Upper lobe of left lung (tissue), 4 donors: Measurements from ENCODE around the gene MS4A6A.
"Not testable (repeated sequence)": the region's sequence is repeated elsewhere in the genome, so short reads cannot be mapped to it uniquely, and the experiment has no call there.

Source experiments
- POLR2A ChIP-seq, 4 donors: fragments of 450-650 bp; IDR thresholded peaks; one replicate each; pipeline ENCODE4 v1.5.1; 2016 to 2017; ENCODE audit warnings: antibody characterized with exemption in 4 of 4, mild to moderate bottlenecking in 2 of 4
- TF ChIP-seq, protein P1 (sequence below), 6 experiments: fragments of 450-650 bp in 4 of 6; fragments of 200-600 bp in 2 of 6; sonication (generic) in 2 of 6; IDR thresholded peaks; one replicate each; pipeline ENCODE4 v1.5.1; 2016 to 2019; ENCODE audit warnings: antibody characterized with exemption in 6 of 6

DNA sequence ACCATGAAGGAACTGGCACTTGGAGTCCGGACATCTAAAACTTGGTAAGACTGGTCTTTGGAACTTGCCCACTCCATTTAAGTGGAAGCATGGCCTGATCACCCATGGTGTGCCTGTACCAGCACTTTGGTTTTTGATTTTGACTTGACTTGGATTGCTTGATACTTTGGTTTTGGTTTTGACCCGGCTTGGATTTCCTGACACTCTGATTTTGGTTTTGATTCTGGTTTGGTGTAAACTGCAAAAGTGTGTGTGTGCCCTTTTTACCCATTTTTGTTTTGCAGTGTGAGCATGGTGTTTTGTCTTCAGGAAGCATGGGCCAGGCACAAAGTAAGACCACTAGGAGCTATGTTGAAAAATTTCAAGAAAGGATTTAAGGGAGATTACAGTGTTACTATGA is 3.2 kb upstream of the MS4A6A start:
- TF ChIP-seq, protein P1, sequence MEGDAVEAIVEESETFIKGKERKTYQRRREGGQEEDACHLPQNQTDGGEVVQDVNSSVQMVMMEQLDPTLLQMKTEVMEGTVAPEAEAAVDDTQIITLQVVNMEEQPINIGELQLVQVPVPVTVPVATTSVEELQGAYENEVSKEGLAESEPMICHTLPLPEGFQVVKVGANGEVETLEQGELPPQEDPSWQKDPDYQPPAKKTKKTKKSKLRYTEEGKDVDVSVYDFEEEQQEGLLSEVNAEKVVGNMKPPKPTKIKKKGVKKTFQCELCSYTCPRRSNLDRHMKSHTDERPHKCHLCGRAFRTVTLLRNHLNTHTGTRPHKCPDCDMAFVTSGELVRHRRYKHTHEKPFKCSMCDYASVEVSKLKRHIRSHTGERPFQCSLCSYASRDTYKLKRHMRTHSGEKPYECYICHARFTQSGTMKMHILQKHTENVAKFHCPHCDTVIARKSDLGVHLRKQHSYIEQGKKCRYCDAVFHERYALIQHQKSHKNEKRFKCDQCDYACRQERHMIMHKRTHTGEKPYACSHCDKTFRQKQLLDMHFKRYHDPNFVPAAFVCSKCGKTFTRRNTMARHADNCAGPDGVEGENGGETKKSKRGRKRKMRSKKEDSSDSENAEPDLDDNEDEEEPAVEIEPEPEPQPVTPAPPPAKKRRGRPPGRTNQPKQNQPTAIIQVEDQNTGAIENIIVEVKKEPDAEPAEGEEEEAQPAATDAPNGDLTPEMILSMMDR (IDR thresholded peaks at IDR 0.05), result not testable (repeated sequence)
- not testable (repeated sequence) for TF ChIP-seq POLR2A (IDR thresholded peaks at IDR 0.05)
